HEK293 (cell line): Measurements from ENCODE around the gene MYO3A.

Experiments used
- CTCF ChIA-PET: fragments of 350-600 bp; formaldehyde crosslinking; extraction: SDS; loops from one replicate; lab custom pipeline; 2021; ENCODE audit warnings: antibody characterized with exemption; lab: Yijun Ruan, JAX
- POLR2A ChIA-PET: fragments of 300-600 bp; formaldehyde crosslinking; extraction: SDS; loops from one replicate; lab custom pipeline; 2020; ENCODE audit warnings: antibody characterized with exemption, inconsistent platforms; lab: Yijun Ruan, JAX
- H3K27ac ChIP-seq: fragments of 200-500 bp; sonication (Bioruptor generic); 2 replicates; pipeline ENCODE4 v1.5.1; 2014; ENCODE audit warnings: low read depth, low read length, control low read depth, inconsistent platforms; ENCODE audit errors: extremely low read depth
- H3K36me3 ChIP-seq, 2 experiments: fragments of 200-500 bp in 1 of 2; sonication (Bioruptor generic) in 1 of 2; 1 replicate in 1 of 2; 2 replicates in 1 of 2; pipeline ENCODE4 v1.5.1; 2014 to 2017; ENCODE audit warnings: inconsistent platforms in 2 of 2, low read length in 2 of 2; ENCODE audit not compliant: control insufficient read depth in 2 of 2, insufficient read depth in 1 of 2
- H3K4me1 ChIP-seq: fragments of 200-500 bp; sonication (Bioruptor generic); 2 replicates; pipeline ENCODE4 v1.5.1; 2014; ENCODE audit warnings: mild to moderate bottlenecking, low read length, inconsistent platforms; ENCODE audit not compliant: control insufficient read depth, insufficient read depth
- H3K4me3 ChIP-seq: 2 replicates; pipeline ENCODE4 v1.5.1; 2011; ENCODE audit warnings: low read depth, mild to moderate bottlenecking, control low read depth, low read length, moderate library complexity
- H3K9me3 ChIP-seq: fragments of 200-500 bp; sonication (Bioruptor generic); 2 replicates; pipeline ENCODE4 v1.5.1; 2014; ENCODE audit warnings: low read depth, low read length, inconsistent platforms; ENCODE audit not compliant: control insufficient read depth, insufficient read depth
- AEBP2 ChIP-seq: fragments of 450-650 bp; formaldehyde crosslinking; IDR thresholded peaks from 2 replicates; pipeline ENCODE4 v1.5.1; 2016; ENCODE audit warnings: missing biosample characterization, missing genetic modification characterization, borderline replicate concordance
- HOXA7 ChIP-seq: sonication (generic); formaldehyde crosslinking; IDR thresholded peaks from 2 replicates; pipeline ENCODE4 v1.8.1; 2022; ENCODE audit warnings: missing genetic modification reagents, borderline replicate concordance
- REST ChIP-seq: fragments of 450-650 bp; formaldehyde crosslinking; IDR thresholded peaks from 2 replicates; pipeline ENCODE4 v1.5.1; 2016; ENCODE audit warnings: missing biosample characterization, missing genetic modification characterization
- YY1 ChIP-seq: fragments of 450-650 bp; formaldehyde crosslinking; IDR thresholded peaks from 2 replicates; pipeline ENCODE4 v1.5.1; 2018; ENCODE audit warnings: missing biosample characterization, missing genetic modification characterization
- ZBTB20 ChIP-seq: fragments of 450-650 bp; formaldehyde crosslinking; IDR thresholded peaks from 2 replicates; pipeline ENCODE4 v1.5.1; 2016; ENCODE audit warnings: missing biosample characterization, missing genetic modification characterization
- ZNF138 ChIP-seq: fragments of 450-650 bp; formaldehyde crosslinking; IDR thresholded peaks from 2 replicates; pipeline ENCODE4 v1.5.1; 2016; ENCODE audit warnings: missing biosample characterization, missing genetic modification characterization, borderline replicate concordance
- ZNF155 ChIP-seq: fragments of 450-650 bp; formaldehyde crosslinking; IDR thresholded peaks from 2 replicates; pipeline ENCODE4 v1.5.1; 2016; ENCODE audit warnings: missing biosample characterization, missing genetic modification characterization
- ZNF223 ChIP-seq: fragments of 450-650 bp; formaldehyde crosslinking; IDR thresholded peaks from 2 replicates; pipeline ENCODE4 v1.5.1; 2016; ENCODE audit warnings: missing biosample characterization, missing genetic modification characterization
- ZNF23 ChIP-seq: fragments of 450-650 bp; formaldehyde crosslinking; IDR thresholded peaks from 2 replicates; pipeline ENCODE4 v1.5.1; 2016; ENCODE audit warnings: missing biosample characterization, missing genetic modification characterization, borderline replicate concordance
- ZNF248 ChIP-seq: fragments of 450-650 bp; formaldehyde crosslinking; IDR thresholded peaks from 2 replicates; pipeline ENCODE4 v1.5.1; 2017; ENCODE audit warnings: missing biosample characterization, missing genetic modification characterization
- ZNF274 ChIP-seq, 2 experiments: fragments of 200-500 bp in 1 of 2; fragments of 450-650 bp in 1 of 2; sonication (Bioruptor generic) in 1 of 2; formaldehyde crosslinking in 1 of 2; IDR thresholded peaks; 2 replicates each; pipeline versions ENCODE4 v1.5.1 to v1.6.1; 2014 to 2016; ENCODE audit warnings: borderline replicate concordance in 1 of 2, inconsistent platforms in 1 of 2, low read length in 1 of 2, missing biosample characterization in 1 of 2, missing genetic modification characterization in 1 of 2
- ZNF311 ChIP-seq: fragments of 450-650 bp; formaldehyde crosslinking; IDR thresholded peaks from 2 replicates; pipeline ENCODE4 v1.5.1; 2017; ENCODE audit warnings: missing biosample characterization, missing genetic modification characterization, borderline replicate concordance
- ZNF37A ChIP-seq: fragments of 450-650 bp; IDR thresholded peaks from 2 replicates; pipeline ENCODE4 v1.5.1; 2018; ENCODE audit warnings: missing biosample characterization, missing genetic modification characterization
- ZNF521 ChIP-seq: fragments of 450-650 bp; formaldehyde crosslinking; IDR thresholded peaks from 2 replicates; pipeline ENCODE4 v1.5.1; 2017; ENCODE audit warnings: missing biosample characterization, mild to moderate bottlenecking, missing genetic modification characterization
- ZNF548 ChIP-seq: fragments of 450-650 bp; formaldehyde crosslinking; IDR thresholded peaks from 2 replicates; pipeline ENCODE4 v1.5.1; 2016; ENCODE audit warnings: missing biosample characterization, missing genetic modification characterization
- ZNF776 ChIP-seq: fragments of 450-650 bp; formaldehyde crosslinking; IDR thresholded peaks from 2 replicates; pipeline ENCODE4 v1.5.0; 2017; ENCODE audit warnings: missing biosample characterization, missing genetic modification characterization, borderline replicate concordance
- ZNF837 ChIP-seq: fragments of 450-650 bp; formaldehyde crosslinking; IDR thresholded peaks from 2 replicates; pipeline ENCODE4 v1.5.1; 2016; ENCODE audit warnings: missing biosample characterization, missing genetic modification characterization
- ZSCAN18 ChIP-seq: fragments of 450-650 bp; formaldehyde crosslinking; IDR thresholded peaks from 2 replicates; pipeline ENCODE4 v1.5.1; 2016; ENCODE audit warnings: missing biosample characterization, missing genetic modification characterization
- TF ChIP-seq, protein P1 (sequence below): fragments of 450-650 bp; formaldehyde crosslinking; IDR thresholded peaks from 2 replicates; pipeline ENCODE4 v1.5.1; 2017; ENCODE audit warnings: missing biosample characterization, missing genetic modification characterization
- TF ChIP-seq, protein P2 (sequence below): fragments of 450-650 bp; formaldehyde crosslinking; IDR thresholded peaks from 2 replicates; pipeline ENCODE4 v1.5.1; 2017; ENCODE audit warnings: missing biosample characterization, missing genetic modification characterization

MYO3A gene

GRCh38 chr10:26044141-26044749 is 110.2 kb downstream of the MYO3A start:
- H3K27ac ChIP-seq, result no peak overlapping the region
- no peaks in the 10 kb centered on the region for H3K4me1 ChIP-seq
- TF ChIP-seq REST (tag by site-specific recombination) (no peak), YY1 (no peak), AEBP2 (no peak), ZNF548 (tag by site-specific recombination) (no peak), ZNF837 (no peak), ZNF37A (tag by site-specific recombination) (no peak), ZNF521 (tag by site-specific recombination) (no peak), ZNF155 (no peak), ZNF311 (tag by site-specific recombination) (no peak), ZBTB20 (tag by site-specific recombination) (no peak), ZNF223 (tag by site-specific recombination) (no peak), ZSCAN18 (tag by site-specific recombination) (no peak), ZNF248 (no peak), ZNF776 (tag by site-specific recombination) (no peak), ZNF23 (tag by site-specific recombination) (no peak), ZNF138 (tag by site-specific recombination) (no peak), ZNF274 (IDR thresholded peaks at IDR 0.05; ENCODE audit: low read length) (no peak), ZNF274 (tag by site-specific recombination; IDR thresholded peaks at IDR 0.05; ENCODE audit: borderline replicate concordance) (no peak), HOXA7 (CRISPR knock-in tag) (no peak)
- TF ChIP-seq, protein P1, sequence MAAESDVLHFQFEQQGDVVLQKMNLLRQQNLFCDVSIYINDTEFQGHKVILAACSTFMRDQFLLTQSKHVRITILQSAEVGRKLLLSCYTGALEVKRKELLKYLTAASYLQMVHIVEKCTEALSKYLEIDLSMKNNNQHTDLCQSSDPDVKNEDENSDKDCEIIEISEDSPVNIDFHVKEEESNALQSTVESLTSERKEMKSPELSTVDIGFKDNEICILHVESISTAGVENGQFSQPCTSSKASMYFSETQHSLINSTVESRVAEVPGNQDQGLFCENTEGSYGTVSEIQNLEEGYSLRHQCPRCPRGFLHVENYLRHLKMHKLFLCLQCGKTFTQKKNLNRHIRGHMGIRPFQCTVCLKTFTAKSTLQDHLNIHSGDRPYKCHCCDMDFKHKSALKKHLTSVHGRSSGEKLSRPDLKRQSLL (tag by site-specific recombination), result no peak
- TF ChIP-seq, protein P2, sequence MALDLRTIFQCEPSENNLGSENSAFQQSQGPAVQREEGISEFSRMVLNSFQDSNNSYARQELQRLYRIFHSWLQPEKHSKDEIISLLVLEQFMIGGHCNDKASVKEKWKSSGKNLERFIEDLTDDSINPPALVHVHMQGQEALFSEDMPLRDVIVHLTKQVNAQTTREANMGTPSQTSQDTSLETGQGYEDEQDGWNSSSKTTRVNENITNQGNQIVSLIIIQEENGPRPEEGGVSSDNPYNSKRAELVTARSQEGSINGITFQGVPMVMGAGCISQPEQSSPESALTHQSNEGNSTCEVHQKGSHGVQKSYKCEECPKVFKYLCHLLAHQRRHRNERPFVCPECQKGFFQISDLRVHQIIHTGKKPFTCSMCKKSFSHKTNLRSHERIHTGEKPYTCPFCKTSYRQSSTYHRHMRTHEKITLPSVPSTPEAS, result no peak
- TF ChIP-seq, all 188 proteins: peak for 0
- Histone ChIP-seq H3K4me3 (no peak overlapping the region), H3K9me3 (no peaks in the 10 kb centered on the region), H3K36me3 (no peaks in the 10 kb centered on the region)
- ChIA-PET POLR2A (no interaction called here), CTCF (interaction anchor here (0.5 to 1.1 kb wide), 2 partner anchors 226 to 1426 kb away, joined by 3 to 4 read pairs; no protein-coding TSS in a partner anchor)
